Stimulated activated CD8-positive, alpha-beta memory T cell treated with anti-CD3 and anti-CD28 coated beads, Interleukin-15, amount 100 ng/mL, for 24 hours (primary cell): ENCODE measurements around the gene UBTD2.
"Not testable (repeated sequence)": the region's sequence is repeated elsewhere in the genome, so short reads cannot be mapped to it uniquely, and the experiment has no call there.

Experiments
- DNase-seq: peaks from one replicate; pipeline ENCODE4 v3.0.0-alpha.2; 2020; ENCODE audit warnings: low read depth

UBTD2 gene

DNA sequence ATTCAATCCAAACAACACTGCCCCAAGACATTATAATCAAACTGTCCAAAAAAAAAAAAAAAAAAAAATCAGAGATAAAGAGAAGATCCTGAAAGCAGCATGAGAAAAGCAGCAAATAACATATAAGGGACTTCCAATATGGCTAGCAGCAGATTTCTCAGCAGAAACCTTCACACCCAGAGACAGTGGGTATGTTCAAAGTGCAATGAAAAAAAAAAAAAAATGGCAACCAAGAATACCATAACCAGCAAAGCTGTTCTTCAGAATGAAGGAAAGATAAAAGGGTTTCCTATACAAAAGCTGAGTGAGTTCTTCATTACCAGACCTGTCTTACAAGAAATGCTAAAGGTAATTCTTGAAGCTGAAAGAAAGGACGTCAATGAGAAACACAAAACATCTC, 32.1 kb downstream of the UBTD2 start:
- DNase-seq: no peak

GRCh38 chr5:172248637-172249036, 34.9 kb downstream of the UBTD2 start:
- DNase-seq: no peak

DNA sequence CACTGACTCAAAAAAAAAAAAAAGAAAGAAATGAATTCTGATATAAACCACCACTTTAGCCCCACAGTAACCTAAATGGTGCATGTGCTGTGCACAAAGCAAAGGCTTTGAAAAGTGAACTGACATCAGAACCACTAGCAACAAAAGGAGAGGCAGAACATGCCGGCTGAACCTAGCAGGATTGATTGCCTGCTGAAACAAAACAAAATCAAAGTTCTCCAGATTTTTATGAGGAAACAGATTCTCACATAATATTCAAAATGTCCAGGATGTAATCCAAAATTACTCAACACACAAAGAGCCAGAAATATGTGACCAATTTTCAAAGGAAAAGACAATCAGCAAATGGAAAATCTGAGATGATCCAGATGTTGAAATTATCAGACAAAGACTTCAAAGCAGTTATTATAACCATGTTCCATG, 37.9 kb downstream of the UBTD2 start:
- DNase-seq: no peak

DNA sequence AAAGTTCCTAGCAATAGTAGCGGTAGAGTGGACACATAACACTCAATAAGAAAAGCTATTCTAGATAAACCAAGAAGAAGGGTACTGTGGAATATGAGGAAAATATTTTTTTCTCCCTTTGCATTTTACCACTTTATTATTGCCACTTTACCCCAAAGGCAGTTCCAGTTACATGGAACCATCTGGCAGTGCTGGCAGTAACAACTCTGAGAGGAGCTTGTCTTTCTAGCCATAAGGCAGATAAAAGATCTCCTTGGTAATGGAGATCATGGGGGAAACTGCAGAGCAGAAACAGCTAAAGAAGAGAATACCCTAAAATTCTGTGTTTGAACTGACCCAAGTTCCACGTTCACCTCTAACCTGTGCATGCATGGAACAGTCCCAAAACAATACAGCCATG, 38.5 kb downstream of the UBTD2 start:
- DNase-seq: no peak

- DNase-seq: no peak
Measured at GRCh38 chr5:172243302-172243701, 40.3 kb downstream of the UBTD2 start.

GRCh38 chr5:172238334-172238733, 45.2 kb downstream of the UBTD2 start:
- no peak for DNase-seq

DNA sequence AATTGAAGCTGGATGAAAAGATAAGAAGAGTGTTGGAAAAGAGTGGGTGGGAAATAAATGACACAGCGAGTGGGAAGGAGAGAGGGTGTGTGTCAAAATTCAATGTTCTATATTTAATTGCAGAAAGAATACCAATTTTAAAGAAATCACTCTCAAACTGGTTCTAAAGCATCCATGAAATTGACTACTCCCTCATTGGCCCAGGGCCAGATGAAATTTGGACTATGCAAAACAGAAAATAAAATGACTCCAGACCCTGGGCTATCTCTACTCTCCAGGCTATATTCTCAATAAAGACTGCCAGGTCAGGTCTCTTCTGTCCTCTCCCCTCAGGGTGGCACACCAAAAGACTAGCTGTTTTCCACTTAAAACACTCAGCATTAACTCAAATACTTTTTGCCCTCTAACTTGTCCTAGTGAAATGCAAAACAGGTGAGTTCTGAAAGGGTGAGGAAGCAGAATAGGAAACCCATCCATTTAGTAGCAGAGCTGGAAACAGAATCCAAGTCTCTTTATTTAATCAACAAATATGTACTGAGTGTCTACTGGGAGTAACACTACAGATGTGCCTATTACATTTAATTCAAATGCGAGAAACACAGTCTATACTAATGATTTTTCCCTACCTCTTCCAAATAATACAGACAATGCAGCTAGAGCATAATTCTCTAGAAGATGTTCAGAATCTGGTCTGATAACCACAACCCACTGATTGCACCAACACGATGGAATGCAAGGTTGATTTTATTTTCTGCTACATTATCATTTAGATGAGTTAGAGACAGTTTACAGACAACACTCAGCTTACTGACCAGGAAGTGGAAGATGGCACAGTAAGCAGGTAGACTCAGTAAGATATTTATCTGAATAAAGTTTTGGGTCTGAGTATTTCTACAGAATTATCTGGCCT, 47.5 kb downstream of the UBTD2 start:
- DNase-seq: no peak

- no peak for DNase-seq
Measured at GRCh38 chr5:172235132-172235780, 48.3 kb downstream of the UBTD2 start.

- DNase-seq: no peak
Measured at GRCh38 chr5:172234031-172234430, 49.5 kb downstream of the UBTD2 start.

DNA sequence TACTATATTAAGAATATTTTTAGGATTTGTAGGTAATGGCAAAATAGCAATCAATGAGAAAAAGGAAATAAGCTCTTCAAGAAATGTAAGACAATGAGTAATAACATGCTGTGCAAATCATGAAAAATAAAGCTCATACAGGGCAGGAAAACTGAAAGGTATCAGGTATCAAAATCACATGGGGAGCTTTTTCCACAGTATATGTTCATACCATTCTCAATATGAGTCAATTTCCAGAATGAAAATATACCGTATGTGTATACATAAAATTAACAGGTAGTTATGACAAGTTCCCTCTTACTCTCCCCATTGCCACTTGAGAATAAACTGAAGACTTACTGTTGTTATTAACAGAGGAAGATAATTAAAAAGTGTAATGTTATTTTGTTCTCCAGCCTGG, 53.7 kb downstream of the UBTD2 start:
- no peak for DNase-seq

- DNase-seq: no peak
Measured at GRCh38 chr5:172224996-172225395, 58.6 kb downstream of the UBTD2 start.

DNA sequence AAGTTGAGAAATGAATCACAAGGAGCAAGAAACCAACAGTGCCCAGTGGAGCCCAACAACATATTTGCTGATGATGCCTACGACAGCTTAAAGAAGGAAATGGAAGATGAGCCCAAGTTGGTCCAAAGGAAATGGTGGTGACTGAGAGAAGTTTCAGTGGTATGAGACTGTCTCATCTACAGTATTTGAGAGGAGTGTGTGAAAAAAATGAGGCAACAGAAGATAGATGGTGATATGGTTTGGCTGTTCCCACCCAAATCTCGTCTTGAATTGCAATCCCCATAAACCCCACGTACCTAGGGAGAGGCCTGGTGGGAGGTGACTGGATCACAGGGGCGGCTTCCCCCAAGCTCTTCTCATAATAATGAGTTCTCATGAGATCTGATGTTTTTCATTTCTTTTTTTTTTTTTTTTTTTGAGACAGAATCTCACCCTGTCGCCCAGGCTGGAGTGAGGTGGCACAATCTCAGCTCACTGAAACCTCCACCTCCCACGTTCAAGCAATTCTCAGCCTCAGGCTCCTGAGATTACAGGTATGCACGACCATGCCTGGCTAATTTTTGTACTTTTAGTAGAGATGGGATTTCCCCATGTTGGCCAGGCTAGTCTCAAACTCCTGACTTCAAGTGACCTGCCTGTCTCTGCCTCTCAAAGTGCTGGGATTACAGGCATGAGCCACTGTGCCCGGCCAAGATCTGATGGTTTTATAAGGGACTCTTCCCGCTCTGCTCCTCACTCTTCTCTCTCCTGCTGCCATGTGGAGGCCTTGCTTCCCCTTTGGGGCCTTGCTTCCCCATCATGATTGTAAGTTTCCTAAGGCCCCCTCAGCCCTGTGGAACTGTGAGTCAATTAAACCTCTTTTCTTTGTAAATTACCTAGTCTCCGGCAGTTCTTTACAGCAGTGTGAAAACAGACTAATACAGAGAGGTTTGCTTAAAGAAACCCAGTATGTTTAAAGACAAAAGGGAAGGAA, 59.4 kb downstream of the UBTD2 start:
- no peak for DNase-seq

DNA sequence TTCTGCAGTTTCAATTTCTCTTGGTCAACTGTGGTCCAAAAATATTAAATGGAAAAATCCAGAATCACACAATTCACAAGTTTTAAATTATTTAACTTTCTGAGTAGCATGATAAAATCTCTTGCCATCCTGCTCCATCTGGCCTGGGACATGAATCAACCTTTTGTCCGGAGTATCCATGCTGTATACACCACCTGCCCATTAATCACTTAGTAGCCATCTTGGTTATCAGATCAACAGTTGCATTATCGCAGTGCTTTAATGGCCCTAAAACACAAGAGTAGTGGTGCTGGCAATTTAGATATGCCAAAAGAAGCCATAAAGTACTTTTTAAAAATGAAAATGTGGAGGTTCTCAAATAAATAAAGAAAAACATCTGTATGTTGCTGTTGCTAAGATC, 64.3 kb downstream of the UBTD2 start:
- no peak for DNase-seq

DNA sequence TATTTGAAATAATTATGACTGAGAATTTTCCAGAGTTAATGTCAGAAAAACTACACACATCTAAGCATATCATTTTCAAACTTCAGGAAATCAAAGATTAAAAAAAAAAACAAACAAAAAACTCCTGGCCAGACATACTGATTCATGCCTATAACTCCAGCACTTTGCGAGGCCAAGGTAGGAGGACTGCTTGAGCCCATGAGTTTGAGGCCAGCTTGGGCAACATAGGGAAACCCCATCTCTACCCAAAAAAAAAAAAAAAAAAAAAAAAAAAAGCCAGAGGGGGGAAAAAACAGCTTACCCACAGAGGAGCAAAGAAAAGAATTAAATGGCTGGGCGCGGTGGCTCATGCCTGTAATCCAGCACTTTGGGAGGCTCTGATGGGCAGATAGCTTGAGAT, 67.2 kb downstream of the UBTD2 start:
- no peak for DNase-seq

DNA sequence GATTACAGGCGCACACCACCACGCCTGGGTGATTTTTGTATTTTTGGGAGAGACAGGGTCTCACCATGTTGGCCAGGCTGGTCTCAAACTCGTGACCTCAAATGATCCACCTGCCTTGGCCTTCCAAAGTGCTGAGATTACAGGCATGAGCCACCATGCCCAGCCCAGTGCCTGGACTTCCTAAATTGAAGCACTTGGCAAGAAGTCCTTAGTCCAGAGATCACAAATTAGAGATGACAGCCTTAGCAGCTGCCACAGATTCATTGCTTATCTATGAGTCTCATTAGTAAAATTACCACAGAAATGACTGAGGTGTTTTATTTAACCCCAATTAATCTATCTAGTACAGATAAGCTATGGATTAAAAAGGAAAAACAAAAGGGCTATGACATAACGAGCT, 70.4 kb downstream of the UBTD2 start:
- DNase-seq: no peak

DNA sequence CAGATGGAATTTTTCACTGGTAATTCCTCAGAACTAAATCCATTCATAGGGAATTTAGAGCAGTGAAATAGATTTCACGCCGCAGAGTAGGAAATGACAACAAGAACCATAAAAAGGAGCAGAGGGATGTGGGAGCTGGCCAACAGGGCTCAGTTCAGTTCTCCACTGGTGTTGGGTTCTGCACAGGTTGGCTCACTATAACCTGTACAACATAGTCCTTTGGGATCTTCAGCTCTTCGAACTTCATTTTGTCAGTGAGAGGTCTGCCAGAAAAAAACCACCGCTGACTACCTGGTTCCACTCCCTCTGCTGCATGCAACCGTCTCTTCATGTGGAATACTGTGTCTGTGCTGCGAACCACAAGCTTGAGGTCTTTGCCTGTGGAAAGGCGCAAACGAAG, 71.9 kb downstream of the UBTD2 start:
- no peak for DNase-seq

DNA sequence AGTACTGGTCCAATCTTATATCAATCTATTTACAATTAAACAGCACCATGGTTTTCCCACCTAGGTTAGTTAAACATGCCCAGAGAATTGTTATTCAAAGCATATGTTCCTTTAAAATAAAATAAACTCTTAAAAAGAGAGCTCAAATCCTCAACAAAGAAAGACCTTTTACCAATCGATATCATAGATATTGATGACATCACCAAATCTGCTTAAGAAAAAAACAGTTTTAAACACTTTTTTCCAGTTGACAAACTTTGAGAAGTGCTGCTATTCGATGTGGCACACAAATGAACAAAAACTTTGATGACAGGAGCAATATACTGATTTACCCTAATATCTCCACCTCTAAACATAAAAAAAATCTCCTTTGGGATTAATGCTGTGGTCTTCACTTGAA, 73.8 kb downstream of the UBTD2 start:
- DNase-seq: no peak

DNA sequence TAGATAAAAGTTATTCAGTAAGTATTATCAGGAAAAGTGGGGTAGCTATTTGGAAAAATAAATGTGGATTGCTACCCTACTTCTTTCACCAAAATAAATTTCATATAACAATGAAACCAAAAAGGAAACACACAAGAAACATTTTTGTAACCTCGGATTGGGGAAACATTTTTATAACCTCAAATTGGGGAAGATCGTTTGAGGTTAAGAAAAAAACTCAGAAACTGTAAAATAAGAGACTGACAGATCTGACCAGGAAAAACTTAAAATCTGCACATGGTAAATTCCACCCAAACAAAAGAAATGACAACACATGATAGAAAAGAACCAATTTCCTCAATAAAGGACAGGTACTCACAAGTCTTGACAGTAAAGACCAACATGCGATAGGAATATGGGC, 76.1 kb downstream of the UBTD2 start:
- no peak for DNase-seq

- DNase-seq: not testable (repeated sequence)
Measured at GRCh38 chr5:172205984-172206383, 77.6 kb downstream of the UBTD2 start.

DNA sequence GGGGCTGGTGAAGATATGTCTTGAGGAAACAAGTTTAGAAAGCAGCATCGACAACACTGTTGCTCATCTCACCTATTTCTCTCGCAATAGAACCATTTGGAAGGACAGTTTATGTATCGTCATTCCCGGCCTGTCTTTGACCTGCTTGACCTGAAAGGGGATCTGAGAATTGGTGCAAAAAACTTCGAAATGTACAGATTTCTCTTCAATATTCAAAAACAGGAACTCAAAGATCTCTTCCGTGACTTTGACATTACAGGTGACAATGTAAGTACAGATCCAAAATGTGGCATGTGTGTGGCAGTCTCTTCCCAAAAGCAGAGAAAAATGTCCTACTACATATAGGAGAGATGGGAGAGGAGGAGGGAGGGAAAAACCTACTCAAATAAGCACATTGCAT, 83.1 kb downstream of the UBTD2 start:
- DNase-seq: no peak

- DNase-seq: no peak
Measured at GRCh38 chr5:172199446-172199845, 84.1 kb downstream of the UBTD2 start.

DNA sequence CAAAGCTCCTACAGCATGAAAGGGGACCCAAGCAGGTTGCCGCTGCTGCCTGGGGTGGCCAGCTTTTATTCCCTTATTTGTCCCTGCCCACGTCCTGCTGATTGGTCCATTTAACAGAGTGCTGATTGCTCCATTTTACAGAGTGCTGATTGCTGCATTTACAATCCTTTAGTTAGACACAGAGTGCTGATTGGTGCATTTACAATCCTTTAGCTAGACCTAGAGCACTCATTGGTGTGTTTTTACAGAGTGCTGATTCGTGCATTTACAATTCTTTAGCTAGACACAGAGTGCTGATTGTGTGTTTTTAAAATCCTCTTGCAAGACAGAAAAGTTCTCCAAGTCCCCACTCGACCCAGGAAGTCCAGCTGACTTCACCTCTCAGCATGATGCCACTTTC, 85.8 kb downstream of the UBTD2 start:
- not testable (repeated sequence) for DNase-seq
